ENCODE data around the gene COX8C.
"Not testable (repeated sequence)": the region's sequence is repeated elsewhere in the genome, so short reads cannot be mapped to it uniquely, and the experiment has no call there.

COX8C gene

DNA sequence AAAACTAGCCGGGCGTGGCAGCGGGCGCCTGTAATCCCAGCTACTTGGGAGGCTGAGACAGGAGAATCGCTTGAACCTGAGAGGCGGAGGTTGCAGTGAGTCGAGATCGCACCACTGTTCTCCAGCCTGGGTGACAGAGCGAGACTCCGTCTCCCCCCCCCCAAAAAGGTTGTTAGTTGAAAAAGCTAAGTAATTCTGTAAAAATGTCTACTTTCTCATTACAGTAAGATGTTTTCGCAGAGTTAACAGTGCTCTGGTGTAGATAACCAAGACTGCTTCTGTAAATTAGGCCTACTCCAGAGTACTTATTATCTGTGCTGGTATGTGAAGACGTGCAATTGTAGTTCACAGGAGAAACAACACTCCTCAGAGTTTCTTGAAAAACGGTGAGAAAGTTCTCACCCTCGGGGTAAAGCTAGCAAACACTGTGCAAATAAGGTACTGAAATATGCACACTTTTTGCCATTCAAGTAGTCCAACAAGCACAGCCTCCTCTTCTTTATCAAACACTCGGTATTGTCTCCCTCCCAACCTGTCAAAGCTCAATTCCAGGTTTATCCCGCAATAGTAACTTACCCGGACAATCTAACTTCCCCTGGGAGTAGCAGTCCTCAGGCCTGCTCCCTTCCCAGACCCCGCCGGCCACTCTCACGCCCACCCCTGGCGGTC, 15.1 kb upstream of the COX8C start:
- Mint-ChIP-seq H3K4me3 (peak overlapping the region; percentile 93), H3K4me1 (ENCODE audit: low read depth) (peaks cover 64% of the 10 kb centered on the region), H3K27me3 (no peaks in the 10 kb centered on the region), H3K36me3 (peaks cover 2% of the 10 kb centered on the region), H3K9me3 (ENCODE audit: low read depth) (no peaks in the 10 kb centered on the region), H3K27ac (peak overlapping the region; percentile 88)

- Mint-ChIP-seq H3K27me3 (no peaks in the 10 kb centered on the region), H3K36me3 (peaks cover 2% of the 10 kb centered on the region), H3K4me1 (ENCODE audit: low read depth) (peaks cover 61% of the 10 kb centered on the region), H3K9me3 (ENCODE audit: low read depth) (no peaks in the 10 kb centered on the region), H3K4me3 (peak overlapping the region; percentile 93), H3K27ac (no peak overlapping the region)
Measured at GRCh38 chr14:93332397-93332852, 14.6 kb upstream of the COX8C start.

GRCh38 chr14:93332853-93333630, 13.9 kb upstream of the COX8C start, which contains the start of gene BTBD7:
Gene BTBD7 (minus strand): TSS chr14:93333036. CDS start chr14:93296051, 36,985 bp downstream.
- H3K4me3 Mint-ChIP-seq = peak within 1 kb of the TSS; percentile 93
- no peaks in the 10 kb centered on the region for H3K9me3 Mint-ChIP-seq (ENCODE audit: low read depth)
- peaks cover 54% of the 10 kb centered on the region for H3K4me1 Mint-ChIP-seq (ENCODE audit: low read depth)
- peaks cover 2% of the 10 kb centered on the region for H3K36me3 Mint-ChIP-seq
- H3K27me3 Mint-ChIP-seq = no peaks in the 10 kb centered on the region
- peak within 1 kb of the TSS; percentile 90 for H3K27ac Mint-ChIP-seq

DNA sequence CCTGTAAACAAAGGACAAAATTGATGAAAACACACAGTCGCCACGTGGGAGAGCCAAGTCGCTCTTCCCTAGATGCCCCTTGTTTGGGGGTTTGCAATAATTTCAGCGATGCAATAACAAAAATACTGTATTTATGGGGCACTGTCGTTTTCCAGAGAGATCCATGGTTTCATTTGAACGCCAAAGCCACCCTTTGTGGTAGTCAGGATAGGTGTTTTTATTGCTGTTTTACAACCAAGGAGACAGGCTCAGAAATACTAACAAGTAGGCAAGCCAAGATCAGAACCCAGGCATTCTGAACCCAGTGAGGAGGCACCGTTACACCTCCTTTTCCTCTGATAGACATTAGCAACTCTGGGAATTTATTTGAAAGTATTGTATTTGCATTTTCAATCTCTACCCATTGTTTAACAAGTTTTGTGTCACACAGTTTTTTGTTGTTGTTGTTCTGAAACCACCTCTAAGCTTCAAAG, 13.3 kb upstream of the COX8C start:
- peak overlapping the region; percentile 90 for H3K27ac Mint-ChIP-seq
- H3K27me3 Mint-ChIP-seq = no peaks in the 10 kb centered on the region
- no peaks in the 10 kb centered on the region for H3K9me3 Mint-ChIP-seq (ENCODE audit: low read depth)
- H3K4me3 Mint-ChIP-seq = peak overlapping the region; percentile 92
- peaks cover 50% of the 10 kb centered on the region for H3K4me1 Mint-ChIP-seq (ENCODE audit: low read depth)
- peaks cover 2% of the 10 kb centered on the region for H3K36me3 Mint-ChIP-seq

DNA sequence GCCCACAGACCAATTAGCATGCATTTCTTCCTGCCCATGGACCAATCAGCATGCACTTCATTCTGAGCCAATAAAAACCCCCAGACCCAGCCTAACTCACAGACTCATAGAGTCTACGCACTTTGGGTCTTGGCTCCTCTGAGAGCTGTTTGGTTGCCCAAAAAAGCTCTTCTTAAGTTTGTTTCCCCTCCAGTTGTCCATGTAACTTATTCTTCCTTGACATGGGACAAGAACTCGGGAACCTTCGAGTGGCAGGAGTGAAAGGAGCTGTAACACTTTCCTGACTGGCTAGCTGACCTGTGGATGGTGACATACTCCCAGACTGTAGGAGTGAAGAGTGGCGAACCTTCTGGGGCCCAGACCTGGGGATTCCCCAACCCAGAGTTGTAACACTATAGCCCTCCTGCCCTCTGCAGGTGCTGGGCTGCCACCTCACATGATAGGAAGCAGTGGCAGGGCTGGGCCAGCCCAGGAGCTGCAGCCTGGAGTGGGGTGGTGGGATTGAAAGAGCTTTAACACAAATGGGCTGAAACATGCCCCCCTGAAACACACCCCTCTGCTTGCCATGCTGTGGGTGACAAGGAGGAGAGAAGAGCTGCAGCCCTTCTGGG, 9.7 kb upstream of the COX8C start:
- Mint-ChIP-seq H3K4me3 (no peak overlapping the region), H3K4me1 (ENCODE audit: low read depth) (peaks cover 19% of the 10 kb centered on the region), H3K27me3 (peaks cover 1% of the 10 kb centered on the region), H3K9me3 (ENCODE audit: low read depth) (no peaks in the 10 kb centered on the region), H3K36me3 (peaks cover 2% of the 10 kb centered on the region), H3K27ac (no peak overlapping the region)

DNA sequence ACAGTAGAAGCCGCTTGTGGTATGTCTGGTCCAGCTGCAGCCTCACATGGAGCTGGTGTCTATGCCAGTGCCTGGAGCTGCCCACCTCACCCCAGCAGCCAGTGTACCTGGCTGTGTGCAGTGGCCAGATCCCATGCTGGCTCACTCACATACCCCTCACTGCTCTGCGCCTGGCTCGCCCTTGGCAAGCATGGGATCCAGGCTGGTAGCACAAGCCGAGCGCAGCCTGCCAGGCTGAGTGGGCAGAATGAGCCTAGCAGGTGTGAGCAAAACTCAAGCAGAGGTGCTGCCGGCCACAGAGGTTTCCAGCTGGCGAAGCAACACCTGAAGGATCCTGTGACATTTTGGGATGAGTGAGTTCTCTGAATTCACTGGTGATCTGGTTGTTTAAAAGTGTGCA, 9.1 kb upstream of the COX8C start:
- peaks cover 2% of the 10 kb centered on the region for H3K36me3 Mint-ChIP-seq

DNA sequence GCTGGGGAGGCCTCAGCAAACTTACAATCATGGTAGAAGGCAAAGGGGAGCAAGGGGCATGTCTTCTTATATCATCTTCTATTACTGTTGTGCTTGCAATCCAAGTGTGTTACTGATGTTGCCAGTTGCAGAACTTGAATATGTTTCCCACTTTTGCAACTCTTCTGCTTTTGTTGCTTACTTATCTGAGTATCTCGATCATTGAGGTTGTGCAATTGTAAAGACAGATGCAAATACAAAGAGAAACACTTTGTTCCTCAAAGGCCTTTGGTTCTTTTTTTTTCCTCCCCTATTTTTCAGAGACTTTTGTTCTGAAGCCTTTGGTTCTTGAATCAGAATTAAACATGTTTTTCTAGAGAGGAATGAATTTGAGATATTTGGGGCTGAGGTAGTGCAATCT, 3.7 kb upstream of the COX8C start:
- Mint-ChIP-seq H3K9me3 (ENCODE audit: low read depth) (no peaks in the 10 kb centered on the region), H3K4me1 (ENCODE audit: low read depth) (no peaks in the 10 kb centered on the region), H3K36me3 (peaks cover 2% of the 10 kb centered on the region), H3K27ac (no peak overlapping the region), H3K27me3 (peaks cover 1% of the 10 kb centered on the region), H3K4me3 (no peak overlapping the region)

More for the DNA sequence above, 9.1 kb upstream of the COX8C start:
- Mint-ChIP-seq H3K27ac (no peak overlapping the region), H3K4me1 (ENCODE audit: low read depth) (peaks cover 19% of the 10 kb centered on the region), H3K9me3 (ENCODE audit: low read depth) (no peaks in the 10 kb centered on the region), H3K4me3 (no peak overlapping the region), H3K27me3 (peaks cover 1% of the 10 kb centered on the region)

GRCh38 chr14:93343797-93344196, 3.2 kb upstream of the COX8C start:
- Mint-ChIP-seq H3K4me1 (ENCODE audit: low read depth) (no peaks in the 10 kb centered on the region), H3K27me3 (peaks cover 1% of the 10 kb centered on the region)

GRCh38 chr14:93347850-93348249, 868 bp downstream of the COX8C start:
- H3K36me3 Mint-ChIP-seq = no peaks in the 10 kb centered on the region
- H3K27me3 Mint-ChIP-seq = no peaks in the 10 kb centered on the region
- no peak overlapping the region for H3K4me3 Mint-ChIP-seq
- H3K9me3 Mint-ChIP-seq (ENCODE audit: low read depth) = no peaks in the 10 kb centered on the region
- H3K27ac Mint-ChIP-seq = no peak overlapping the region
- H3K4me1 Mint-ChIP-seq (ENCODE audit: low read depth) = no peaks in the 10 kb centered on the region

More at GRCh38 chr14:93343797-93344196, 3.2 kb upstream of the COX8C start:
- no peak overlapping the region for H3K4me3 Mint-ChIP-seq
- H3K9me3 Mint-ChIP-seq (ENCODE audit: low read depth) = no peaks in the 10 kb centered on the region
- no peak overlapping the region for H3K27ac Mint-ChIP-seq
- H3K36me3 Mint-ChIP-seq = peaks cover 2% of the 10 kb centered on the region

DNA sequence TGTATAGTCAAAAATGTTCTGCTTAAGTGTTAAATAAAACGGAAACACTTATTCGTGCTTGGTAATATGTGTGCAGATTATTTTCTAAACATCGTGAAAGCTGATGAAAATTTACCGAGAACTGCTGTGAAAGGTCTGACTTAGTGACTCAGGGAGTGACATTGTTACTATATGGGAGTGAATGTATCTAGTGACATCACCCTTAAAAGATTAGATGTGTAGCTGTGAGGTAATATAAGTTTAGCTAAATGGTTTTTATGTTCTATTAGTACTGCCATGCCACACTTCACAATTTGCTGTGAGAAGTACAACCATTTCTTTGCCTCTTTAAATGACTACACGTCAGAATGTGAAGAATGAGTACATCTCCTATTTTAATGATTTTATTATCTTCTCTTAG, 1.3 kb downstream of the COX8C start:
- no peaks in the 10 kb centered on the region for H3K27me3 Mint-ChIP-seq
- no peaks in the 10 kb centered on the region for H3K9me3 Mint-ChIP-seq (ENCODE audit: low read depth)
- no peak overlapping the region for H3K27ac Mint-ChIP-seq

DNA sequence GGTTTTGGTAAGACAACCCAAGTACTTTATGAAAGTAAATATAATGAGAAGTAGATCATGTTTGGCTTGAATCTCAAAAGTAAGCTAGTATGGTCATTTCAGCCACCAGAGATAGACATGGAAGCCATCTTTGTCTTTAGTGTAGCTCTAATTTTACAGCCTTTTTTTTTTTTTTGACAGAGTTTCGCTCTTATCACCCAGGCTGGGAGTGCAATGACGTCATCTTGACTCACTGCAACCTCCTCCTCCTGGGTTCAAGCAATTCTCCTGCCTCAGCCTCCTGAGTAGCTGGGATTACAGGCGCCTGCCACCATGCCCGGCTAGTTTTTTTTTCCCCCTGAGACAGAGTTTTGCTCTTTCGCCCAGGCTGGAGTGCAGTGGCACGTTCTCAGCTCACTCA, 7.9 kb downstream of the COX8C start:
- not testable (repeated sequence) for H3K36me3 Mint-ChIP-seq; H3K4me1 Mint-ChIP-seq (ENCODE audit: low read depth); H3K9me3 Mint-ChIP-seq (ENCODE audit: low read depth); H3K27me3 Mint-ChIP-seq; H3K27ac Mint-ChIP-seq; H3K4me3 Mint-ChIP-seq

More for the DNA sequence above, 1.3 kb downstream of the COX8C start:
- H3K4me1 Mint-ChIP-seq (ENCODE audit: low read depth) = no peaks in the 10 kb centered on the region
- no peaks in the 10 kb centered on the region for H3K36me3 Mint-ChIP-seq
- H3K4me3 Mint-ChIP-seq = no peak overlapping the region

DNA sequence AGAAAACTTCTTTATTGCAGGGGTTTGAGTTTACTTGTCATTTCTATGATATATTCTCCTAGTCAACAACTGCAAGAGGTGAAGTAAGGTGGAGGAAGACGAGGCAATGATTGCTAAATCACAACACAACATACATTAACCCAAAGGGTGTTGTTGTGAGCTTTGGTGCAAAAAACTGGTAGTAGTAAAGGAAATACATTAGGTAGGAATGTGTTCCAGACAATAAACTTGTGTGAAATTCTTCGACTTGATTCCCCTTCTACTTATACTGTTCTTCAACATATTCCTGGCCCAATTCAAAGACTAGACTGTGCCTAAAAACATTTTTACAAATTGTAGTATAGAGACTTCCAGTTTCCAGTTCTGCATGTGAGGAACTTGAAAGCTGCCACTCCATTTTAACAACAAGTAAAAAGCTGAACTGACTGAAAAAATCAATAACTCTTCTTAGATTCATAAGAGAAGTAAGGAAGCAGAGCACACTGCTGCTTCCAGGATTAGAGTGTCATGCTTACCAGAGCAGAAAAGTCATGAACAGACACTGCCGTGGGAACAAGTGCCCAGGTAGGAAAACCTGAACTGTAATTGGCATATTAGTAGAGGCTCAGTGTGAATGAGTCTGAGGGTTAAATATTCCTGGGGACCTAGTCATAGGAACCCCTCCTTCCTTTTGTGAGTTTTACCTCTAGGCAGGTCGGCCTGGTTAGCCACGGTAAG, 22.2 kb downstream of the COX8C start:
- Mint-ChIP-seq H3K4me1 (ENCODE audit: low read depth) (no peaks in the 10 kb centered on the region), H3K36me3 (no peaks in the 10 kb centered on the region), H3K4me3 (no peak overlapping the region), H3K9me3 (ENCODE audit: low read depth) (no peaks in the 10 kb centered on the region), H3K27ac (no peak overlapping the region), H3K27me3 (peaks cover 18% of the 10 kb centered on the region)

DNA sequence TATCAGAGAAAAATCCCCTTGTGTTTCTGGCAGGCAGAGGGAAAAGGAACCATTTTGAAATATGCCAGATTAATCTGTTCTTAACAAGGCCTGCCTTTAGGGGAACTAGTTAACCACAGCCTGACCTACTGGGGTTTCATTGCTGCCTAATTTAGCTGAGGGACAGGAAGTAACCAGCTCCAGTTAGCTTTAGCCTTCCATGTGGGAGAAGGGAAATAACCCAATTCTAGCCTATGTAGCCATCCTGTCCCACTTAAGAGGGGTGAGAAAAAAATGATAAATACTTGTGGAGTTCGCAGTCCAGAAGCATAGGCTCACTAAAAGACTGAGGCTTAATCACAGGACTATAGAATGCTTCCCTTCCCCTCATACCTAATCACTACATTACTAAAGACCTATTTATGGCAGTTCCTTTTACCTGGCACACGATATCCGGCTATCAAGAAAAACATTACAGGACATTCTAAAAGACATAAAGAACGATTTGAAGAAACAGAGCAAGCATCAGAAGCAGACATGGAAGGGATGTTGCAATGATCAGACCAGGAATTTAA, 22.8 kb downstream of the COX8C start:
- Mint-ChIP-seq H3K36me3 (no peaks in the 10 kb centered on the region), H3K27ac (no peak overlapping the region), H3K9me3 (ENCODE audit: low read depth) (no peaks in the 10 kb centered on the region), H3K4me1 (ENCODE audit: low read depth) (no peaks in the 10 kb centered on the region), H3K4me3 (no peak overlapping the region), H3K27me3 (peaks cover 15% of the 10 kb centered on the region)

GRCh38 chr14:93375673-93376156, 28.7 kb downstream of the COX8C start:
- H3K36me3 Mint-ChIP-seq = no peaks in the 10 kb centered on the region
- H3K9me3 Mint-ChIP-seq (ENCODE audit: low read depth) = no peaks in the 10 kb centered on the region
- no peak overlapping the region for H3K4me3 Mint-ChIP-seq
- H3K4me1 Mint-ChIP-seq (ENCODE audit: low read depth) = no peaks in the 10 kb centered on the region
- H3K27me3 Mint-ChIP-seq = peaks cover 10% of the 10 kb centered on the region
- no peak overlapping the region for H3K27ac Mint-ChIP-seq

Data from activated naive CD8-positive, alpha-beta T cell (primary cell).